ENCODE data around the gene TMEM88.

TMEM88 gene

GRCh38 chr17:7888184-7888920, 33.5 kb downstream of the TMEM88 start, which contains the start of gene CHD3:
TSS of gene CHD3 (plus strand) at chr17:7888789. CDS start at chr17:7889001, 212 bp downstream.
- peak within 1 kb of the TSS; percentile 92 for H3K4me3 ChIP-seq (ENCODE audit: low read depth, low read length)
- no peak for TF ChIP-seq CTCF (IDR thresholded peaks at IDR 0.05; ENCODE audit: borderline replicate concordance, insufficient read depth, low read depth, low read length)

- TF ChIP-seq CTCF (IDR thresholded peaks at IDR 0.05; ENCODE audit: borderline replicate concordance, insufficient read depth, low read depth, low read length): 0 out of 2 replicates have a peak, but pooled peaks have one; percentile 13
Observed at GRCh38 chr17:7889166-7889955, 34.5 kb downstream of the TMEM88 start.

GRCh38 chr17:7893187-7893880, 38.5 kb downstream of the TMEM88 start:
- no peak overlapping the region for H3K4me3 ChIP-seq (ENCODE audit: low read depth, low read length)
- no peak for TF ChIP-seq CTCF (IDR thresholded peaks at IDR 0.05; ENCODE audit: borderline replicate concordance, insufficient read depth, low read depth, low read length)

More at GRCh38 chr17:7889166-7889955, 34.5 kb downstream of the TMEM88 start:
- H3K4me3 ChIP-seq (ENCODE audit: low read depth, low read length): no peak overlapping the region

- no peak for TF ChIP-seq CTCF (IDR thresholded peaks at IDR 0.05; ENCODE audit: borderline replicate concordance, insufficient read depth, low read depth, low read length)
- H3K4me3 ChIP-seq (ENCODE audit: low read depth, low read length): no peak overlapping the region
Observed at GRCh38 chr17:7894226-7894625, 39.4 kb downstream of the TMEM88 start.

GRCh38 chr17:7894866-7895265, 40.0 kb downstream of the TMEM88 start:
- no peak overlapping the region for H3K4me3 ChIP-seq (ENCODE audit: low read depth, low read length)
- no peak for TF ChIP-seq CTCF (IDR thresholded peaks at IDR 0.05; ENCODE audit: borderline replicate concordance, insufficient read depth, low read depth, low read length)

GRCh38 chr17:7897090-7897489, 42.2 kb downstream of the TMEM88 start:
- no peak for TF ChIP-seq CTCF (IDR thresholded peaks at IDR 0.05; ENCODE audit: borderline replicate concordance, insufficient read depth, low read depth, low read length)
- no peak overlapping the region for H3K4me3 ChIP-seq (ENCODE audit: low read depth, low read length)

Data from GM12875 (cell line).